ENCODE data around the gene CCDC194.

The CCDC194 gene

GRCh38 chr19:17353386-17353785 lies 40.6 kb downstream of the CCDC194 start:
- ChIA-PET CTCF (no interaction called here), POLR2A (no interaction called here)
- no peaks in the 10 kb centered on the region for H3K9me3 ChIP-seq (ENCODE audit: control insufficient read depth, insufficient read depth, low read depth, low read length)
- H3K4me3 ChIP-seq (ENCODE audit: low read depth, low read length) = no peak overlapping the region
- TF ChIP-seq ZNF501 (tag by site-specific recombination; IDR thresholded peaks at IDR 0.05) (no peak), ZSCAN18 (tag by site-specific recombination; IDR thresholded peaks at IDR 0.05) (no peak), ZNF175 (tag by site-specific recombination; IDR thresholded peaks at IDR 0.05) (no peak), ZNF24 (tag by site-specific recombination; IDR thresholded peaks at IDR 0.05) (no peak), KLF7 (tag by site-specific recombination; IDR thresholded peaks at IDR 0.05; ENCODE audit: borderline replicate concordance) (no peak), IKZF3 (tag by site-specific recombination; IDR thresholded peaks at IDR 0.05) (no peak), KLF9 (tag by site-specific recombination; IDR thresholded peaks at IDR 0.05; ENCODE audit: low read depth) (no peak), ZNF529 (tag by site-specific recombination; IDR thresholded peaks at IDR 0.05; ENCODE audit: insufficient replicate concordance) (no peak), ZNF223 (tag by site-specific recombination; IDR thresholded peaks at IDR 0.05) (no peak), HOXD13 (CRISPR knock-in tag; IDR thresholded peaks at IDR 0.05; ENCODE audit: borderline replicate concordance) (no peak), ZNF391 (tag by site-specific recombination; IDR thresholded peaks at IDR 0.05; ENCODE audit: borderline replicate concordance, low read depth) (no peak)
- no peaks in the 10 kb centered on the region for H3K4me1 ChIP-seq (ENCODE audit: control insufficient read depth, insufficient read depth, low read length)
- no peak overlapping the region for H3K27ac ChIP-seq (ENCODE audit: extremely low read depth, low read depth, low read length)
- no peaks in the 10 kb centered on the region for H3K36me3 ChIP-seq (ENCODE audit: control insufficient read depth in 2 of 2, insufficient read depth in 1 of 2, low read length in 2 of 2)

DNA sequence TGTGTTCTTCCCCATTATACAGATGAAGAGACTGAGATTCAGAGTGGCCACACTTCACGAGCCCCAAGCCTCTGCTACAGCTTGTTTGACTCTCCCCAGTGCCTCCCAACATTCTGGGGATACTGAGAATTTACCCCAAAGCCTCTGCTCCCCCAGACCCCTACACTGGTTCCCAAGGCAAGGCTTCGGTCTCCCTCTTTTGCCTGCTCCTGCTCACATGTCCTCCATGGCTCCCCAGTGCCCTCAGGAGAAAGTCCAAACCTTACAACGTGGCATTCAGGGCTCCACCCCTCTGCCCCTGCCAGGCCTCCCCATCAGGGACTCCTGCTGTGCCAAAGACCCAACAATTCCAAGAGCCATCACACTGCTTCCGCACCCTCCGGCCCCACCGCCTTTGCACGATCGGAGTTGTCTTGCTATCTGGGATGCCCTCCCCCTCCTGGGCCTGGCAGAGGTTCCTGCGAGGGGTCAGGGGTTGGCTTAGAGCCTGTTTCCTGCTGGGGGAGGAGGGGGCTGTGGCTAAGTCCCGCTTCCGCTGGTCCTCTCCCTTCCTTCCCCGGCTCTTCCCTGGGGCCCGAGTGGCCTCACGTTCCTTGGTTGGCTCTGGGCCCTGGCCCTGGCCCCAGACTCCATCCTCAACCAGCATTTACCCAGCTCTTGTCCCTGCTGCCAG lies 41.3 kb downstream of the CCDC194 start:
- H3K4me3 ChIP-seq (ENCODE audit: low read depth, low read length) = no peak overlapping the region
- CTCF ChIA-PET = no interaction called here

DNA sequence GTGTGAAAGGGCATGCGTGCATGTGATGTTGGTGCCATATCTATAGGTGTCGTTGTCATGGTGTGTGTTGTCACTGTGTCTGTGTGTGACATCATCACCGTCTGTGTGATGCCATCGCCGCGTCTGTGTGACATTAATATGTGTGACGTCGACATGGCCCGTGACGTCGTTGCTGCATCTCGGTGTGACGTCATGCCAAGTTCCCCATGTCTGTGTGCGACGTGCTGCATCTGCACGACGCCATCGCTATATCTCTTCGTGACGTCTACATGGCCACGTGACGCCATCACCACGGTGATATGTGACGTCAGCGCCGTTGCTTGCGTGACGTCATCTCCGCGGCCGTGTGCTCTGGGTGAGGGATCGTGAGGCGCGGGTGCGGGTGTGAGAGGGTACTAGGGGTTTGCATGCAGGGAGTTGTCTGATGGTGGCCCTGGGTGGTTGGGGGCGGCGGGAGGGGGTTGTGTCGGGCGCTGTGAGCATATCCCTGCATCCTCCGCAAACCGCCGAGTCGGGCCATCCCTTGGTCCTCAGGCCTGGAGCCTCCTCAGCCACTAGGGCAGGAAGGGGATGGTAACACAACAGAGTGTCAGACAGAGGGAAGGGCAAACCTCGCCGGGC lies 42.1 kb downstream of the CCDC194 start:
- H3K36me3 ChIP-seq (ENCODE audit: control insufficient read depth in 2 of 2, insufficient read depth in 1 of 2, low read length in 2 of 2) = no peaks in the 10 kb centered on the region
- H3K4me3 ChIP-seq (ENCODE audit: low read depth, low read length) = no peak overlapping the region
- POLR2A ChIA-PET = no interaction called here
- CTCF ChIA-PET = no interaction called here
- no peaks in the 10 kb centered on the region for H3K4me1 ChIP-seq (ENCODE audit: control insufficient read depth, insufficient read depth, low read length)
- TF ChIP-seq PRDM4 (tag by site-specific recombination; IDR thresholded peaks at IDR 0.05) = no peak
- TF ChIP-seq ZNF785 (tag by site-specific recombination; IDR thresholded peaks at IDR 0.05) = no peak
- peak; percentile 92 for TF ChIP-seq ZBTB21 (tag by site-specific recombination; IDR thresholded peaks at IDR 0.05)
- no peak for TF ChIP-seq ZNF747 (tag by site-specific recombination; IDR thresholded peaks at IDR 0.05)
- TF ChIP-seq PRDM1 (tag by site-specific recombination; IDR thresholded peaks at IDR 0.05) = 0 out of 2 replicates have a peak, but pooled peaks have one; percentile 10
- no peak for TF ChIP-seq ZNF146 (tag by site-specific recombination; IDR thresholded peaks at IDR 0.05)
- TF ChIP-seq ZNF629 (tag by site-specific recombination; IDR thresholded peaks at IDR 0.05) = peak; percentile 95
- TF ChIP-seq ZNF473 (tag by site-specific recombination; IDR thresholded peaks at IDR 0.05) = no peak
- TF ChIP-seq, protein P1, sequence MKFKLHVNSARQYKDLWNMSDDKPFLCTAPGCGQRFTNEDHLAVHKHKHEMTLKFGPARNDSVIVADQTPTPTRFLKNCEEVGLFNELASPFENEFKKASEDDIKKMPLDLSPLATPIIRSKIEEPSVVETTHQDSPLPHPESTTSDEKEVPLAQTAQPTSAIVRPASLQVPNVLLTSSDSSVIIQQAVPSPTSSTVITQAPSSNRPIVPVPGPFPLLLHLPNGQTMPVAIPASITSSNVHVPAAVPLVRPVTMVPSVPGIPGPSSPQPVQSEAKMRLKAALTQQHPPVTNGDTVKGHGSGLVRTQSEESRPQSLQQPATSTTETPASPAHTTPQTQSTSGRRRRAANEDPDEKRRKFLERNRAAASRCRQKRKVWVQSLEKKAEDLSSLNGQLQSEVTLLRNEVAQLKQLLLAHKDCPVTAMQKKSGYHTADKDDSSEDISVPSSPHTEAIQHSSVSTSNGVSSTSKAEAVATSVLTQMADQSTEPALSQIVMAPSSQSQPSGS (tag by site-specific recombination; IDR thresholded peaks at IDR 0.05; ENCODE audit: low read depth) = peak; percentile 92
- no peak for TF ChIP-seq ZNF175 (tag by site-specific recombination; IDR thresholded peaks at IDR 0.05)
- no peaks in the 10 kb centered on the region for H3K9me3 ChIP-seq (ENCODE audit: control insufficient read depth, insufficient read depth, low read depth, low read length)
- no peak overlapping the region for H3K27ac ChIP-seq (ENCODE audit: extremely low read depth, low read depth, low read length)

More for the DNA sequence above, 41.3 kb downstream of the CCDC194 start:
- H3K36me3 ChIP-seq (ENCODE audit: control insufficient read depth in 2 of 2, insufficient read depth in 1 of 2, low read length in 2 of 2) = no peaks in the 10 kb centered on the region
- POLR2A ChIA-PET = no interaction called here
- no peaks in the 10 kb centered on the region for H3K9me3 ChIP-seq (ENCODE audit: control insufficient read depth, insufficient read depth, low read depth, low read length)
- H3K27ac ChIP-seq (ENCODE audit: extremely low read depth, low read depth, low read length) = no peak overlapping the region
- H3K4me1 ChIP-seq (ENCODE audit: control insufficient read depth, insufficient read depth, low read length) = no peaks in the 10 kb centered on the region
- TF ChIP-seq FEZF1 (tag by site-specific recombination; IDR thresholded peaks at IDR 0.05) (no peak), SALL2 (tag by site-specific recombination; IDR thresholded peaks at IDR 0.05; ENCODE audit: borderline replicate concordance) (no peak), ZNF132 (tag by site-specific recombination; IDR thresholded peaks at IDR 0.05; ENCODE audit: borderline replicate concordance) (no peak), ZNF16 (tag by site-specific recombination; IDR thresholded peaks at IDR 0.05; ENCODE audit: low read depth) (peak; percentile 92), SP2 (tag by site-specific recombination; IDR thresholded peaks at IDR 0.05) (peak; percentile 14; the same call in 1 of the 2 replicates)
